NCI-H1092 treated with DMSO at 0.1 percent for 48 hours (cell line): ENCODE data around the gene SLFN5.
"Not testable (repeated sequence)": the region's sequence is repeated elsewhere in the genome, so short reads cannot be mapped to it uniquely, and the experiment has no call there.

Experiments
- DNase-seq: peaks from one replicate; lab custom pipeline; 2025; lab: John Stamatoyannopoulos, UW

SLFN5 gene

DNA sequence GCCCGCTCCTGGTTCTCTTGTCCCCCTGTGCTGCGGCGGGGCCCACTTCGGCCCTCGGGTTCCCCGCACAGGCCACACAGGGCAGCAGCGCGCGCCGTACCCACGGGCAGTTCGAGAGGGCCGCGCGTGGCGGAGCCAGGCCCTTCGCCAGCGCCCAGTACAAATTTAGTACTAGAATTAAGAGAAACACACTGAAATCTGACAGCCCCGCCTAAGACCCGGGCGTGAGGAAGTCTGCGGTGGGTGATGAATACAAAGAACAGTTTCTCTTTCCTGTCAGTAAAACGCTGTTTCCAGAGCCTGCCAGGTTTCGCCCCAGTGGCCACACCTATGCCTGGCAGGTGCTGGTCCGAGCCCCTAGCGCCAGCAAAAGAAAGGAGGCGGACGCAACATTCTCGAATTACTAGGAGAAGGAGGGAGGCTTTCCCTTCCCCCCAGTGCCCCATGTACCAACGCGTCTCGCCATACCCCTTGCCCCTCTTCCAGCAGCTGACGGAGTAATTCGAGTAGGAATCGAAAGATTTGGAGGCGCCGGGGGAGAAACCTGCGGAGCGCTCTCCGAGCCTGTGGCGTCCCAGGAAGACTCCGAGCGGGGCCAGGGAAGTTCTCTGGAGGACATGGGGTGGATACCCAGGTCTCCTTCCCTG, 591 bp upstream of the SLFN5 start:
- DNase-seq = peak; percentile 52

DNA sequence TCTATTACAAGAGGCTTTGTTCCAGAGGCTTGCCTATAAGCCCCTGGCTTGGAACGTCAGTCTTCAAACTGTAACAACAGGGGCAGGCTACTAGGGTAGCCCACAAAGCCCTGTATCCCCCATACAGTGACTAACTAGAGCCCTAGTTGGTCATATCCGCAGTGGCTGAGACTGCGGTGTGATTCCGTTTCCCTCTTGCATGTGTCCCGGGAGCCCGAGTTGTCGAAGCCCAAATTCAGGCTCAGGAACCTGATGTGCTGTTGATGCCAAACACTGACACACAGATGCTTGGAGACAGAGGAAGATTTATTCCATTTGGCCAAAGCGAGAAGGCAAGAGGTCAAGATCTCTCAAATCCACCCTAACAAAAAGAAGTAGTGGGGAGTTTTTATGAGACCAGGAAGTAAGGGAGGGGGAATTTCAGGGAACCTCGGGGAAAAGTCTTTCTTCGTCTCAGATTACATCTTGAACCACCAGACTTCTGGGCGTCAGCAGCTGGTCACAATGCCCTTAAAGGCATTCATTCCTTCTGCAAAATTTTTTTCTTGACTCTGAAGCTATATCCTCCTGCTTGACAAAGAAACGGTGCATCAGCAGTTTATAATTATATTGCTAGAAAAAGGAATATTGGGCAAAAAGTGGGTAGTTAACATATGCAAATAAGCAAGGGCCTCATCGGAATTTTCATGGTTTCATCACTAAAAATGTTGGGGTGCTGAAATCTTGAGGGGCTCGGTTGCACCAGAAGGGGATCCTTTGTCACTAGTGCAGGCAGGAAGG, 879 bp downstream of the SLFN5 start:
- DNase-seq = no peak

DNA sequence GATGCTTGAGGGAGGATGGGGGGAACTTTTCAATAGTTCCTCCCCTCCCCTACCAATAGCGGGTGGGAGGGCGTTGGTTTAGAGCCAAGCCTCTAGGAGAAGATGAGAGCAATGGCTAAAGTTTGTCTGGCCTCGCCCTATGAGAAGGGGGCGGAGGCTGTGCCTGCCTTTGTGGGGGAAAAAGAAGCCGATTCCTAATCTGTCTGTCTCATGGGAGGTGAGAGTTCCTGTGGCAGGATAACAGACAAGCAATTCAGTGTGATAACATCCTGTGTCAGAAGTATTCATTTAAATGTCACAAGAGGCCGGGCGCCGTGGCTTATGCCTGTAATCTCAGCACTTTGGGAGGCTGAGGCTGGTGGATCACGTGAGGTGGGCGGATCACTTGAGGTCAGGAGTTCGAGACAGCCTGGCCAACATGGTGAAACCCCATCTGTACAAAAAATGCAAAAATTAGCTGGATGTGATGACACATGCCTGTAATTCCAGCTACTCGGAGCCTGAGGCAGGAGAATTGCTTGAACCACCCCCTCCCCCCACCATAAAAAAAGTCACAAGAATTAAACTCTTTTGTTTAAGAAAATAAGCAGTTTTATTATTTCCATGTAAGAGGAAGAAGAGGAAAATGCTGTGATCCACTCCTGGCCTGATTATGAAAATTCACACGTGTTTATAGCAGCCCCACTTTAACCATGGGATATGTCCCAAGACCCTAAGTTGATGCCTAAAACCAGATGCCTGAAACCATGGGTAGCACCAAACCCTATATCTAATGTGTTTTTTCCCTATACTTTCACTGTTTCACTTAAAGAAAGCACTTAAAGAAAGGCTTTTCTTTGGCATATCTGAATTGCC, 1.7 kb downstream of the SLFN5 start:
- no peak for DNase-seq

DNA sequence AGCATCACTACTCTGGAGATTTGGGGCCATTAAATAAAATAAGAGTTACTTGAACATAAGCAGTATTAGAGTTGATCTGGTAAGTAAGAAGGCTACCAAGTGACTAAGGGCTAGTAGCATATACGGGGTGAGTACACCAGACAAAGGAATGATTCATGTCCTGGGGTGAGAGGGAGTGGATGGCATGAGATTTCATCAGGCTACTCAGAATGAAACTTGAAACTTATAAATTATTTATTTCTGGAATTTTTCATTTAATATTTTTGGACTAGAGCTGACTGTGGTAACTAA, 2.3 kb downstream of the SLFN5 start:
- no peak for DNase-seq

DNA sequence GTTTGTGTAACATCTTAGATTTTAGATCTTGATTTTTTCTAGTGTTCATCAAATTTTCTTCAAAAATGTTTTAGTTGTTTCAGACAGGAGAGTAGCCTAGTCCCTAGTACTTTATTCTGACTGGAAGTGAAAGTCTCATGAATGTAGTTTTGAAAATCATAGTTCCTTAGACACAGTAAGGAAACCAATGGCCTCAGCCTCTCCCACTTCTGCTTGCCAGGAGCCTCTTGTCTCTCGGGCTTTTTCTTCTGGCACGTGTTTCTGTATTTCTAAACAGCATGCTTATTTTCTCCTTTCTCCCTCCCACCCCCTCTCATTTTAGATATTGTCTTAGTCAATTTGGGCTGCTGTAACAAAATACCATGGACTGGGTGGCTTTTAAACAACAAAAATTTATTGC, 9.8 kb downstream of the SLFN5 start:
- no peak for DNase-seq

DNA sequence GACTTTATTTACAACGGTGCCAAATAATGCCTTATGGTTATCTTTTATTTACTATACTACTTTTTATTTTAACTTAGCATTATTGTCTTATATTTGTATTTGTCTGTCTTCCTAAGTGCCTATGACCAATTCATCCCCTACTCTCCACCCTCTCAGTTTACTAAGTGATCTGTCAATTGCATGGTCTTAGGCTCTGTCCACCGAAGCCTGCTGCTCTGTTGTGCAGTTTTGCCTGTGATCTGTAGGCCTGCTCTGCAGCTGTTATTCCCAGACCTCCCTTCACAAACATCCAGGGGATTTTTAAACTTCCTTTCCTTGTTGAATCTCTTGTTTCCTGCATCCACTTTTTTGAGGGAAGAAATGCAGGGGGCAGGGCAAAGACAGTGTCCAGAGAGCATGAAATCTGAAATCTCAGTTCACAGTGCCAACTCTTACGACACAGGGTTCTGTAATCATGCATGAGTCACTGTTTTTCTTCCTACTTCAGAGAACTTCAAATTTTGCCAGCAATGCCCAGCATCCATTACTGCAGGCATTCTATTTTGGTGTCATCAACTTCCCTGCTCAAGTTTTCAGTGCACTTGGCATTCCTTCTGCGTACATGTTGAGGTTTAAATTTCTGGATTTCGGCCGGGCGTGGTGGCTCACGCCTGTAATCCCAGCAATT, 11.4 kb downstream of the SLFN5 start:
- DNase-seq = no peak

DNA sequence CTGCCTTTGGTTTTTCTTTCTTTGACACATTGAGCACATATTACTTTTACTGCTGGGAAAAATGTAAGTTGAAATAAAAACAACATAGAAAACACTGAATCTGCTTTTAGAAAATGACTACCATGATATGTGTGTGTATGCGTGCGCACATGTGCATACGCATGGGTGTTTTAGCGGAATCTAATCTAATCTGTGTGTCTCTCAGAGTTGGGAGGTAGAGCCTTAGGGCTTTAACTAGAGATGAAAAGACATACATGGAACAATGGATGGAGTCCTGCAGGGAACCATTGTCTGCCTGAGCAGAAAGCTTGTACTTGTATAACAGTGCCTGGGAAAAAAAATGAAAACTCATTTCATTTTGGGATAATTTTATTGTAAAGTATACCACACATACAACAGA, 12.4 kb downstream of the SLFN5 start:
- no peak for DNase-seq

DNA sequence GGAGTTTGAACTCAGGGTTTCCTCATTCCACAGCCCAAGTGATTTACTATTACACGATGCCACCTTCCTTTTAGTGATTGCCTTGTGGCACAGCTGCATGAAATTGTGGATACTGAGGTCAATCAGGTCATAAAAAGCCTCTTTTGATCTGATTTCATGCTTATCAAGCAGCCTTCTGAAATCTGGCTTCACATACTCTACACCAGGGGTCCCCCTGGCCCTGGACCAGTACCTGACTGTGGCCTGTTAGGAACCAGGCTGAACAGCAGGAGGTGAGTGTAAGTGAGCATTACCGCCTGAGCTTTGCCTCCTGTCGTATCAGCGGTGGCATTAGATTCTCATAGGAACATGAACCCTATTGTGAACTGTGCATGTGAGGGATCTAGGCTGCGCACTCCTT, 13.8 kb downstream of the SLFN5 start:
- DNase-seq = peak; percentile 20

DNA sequence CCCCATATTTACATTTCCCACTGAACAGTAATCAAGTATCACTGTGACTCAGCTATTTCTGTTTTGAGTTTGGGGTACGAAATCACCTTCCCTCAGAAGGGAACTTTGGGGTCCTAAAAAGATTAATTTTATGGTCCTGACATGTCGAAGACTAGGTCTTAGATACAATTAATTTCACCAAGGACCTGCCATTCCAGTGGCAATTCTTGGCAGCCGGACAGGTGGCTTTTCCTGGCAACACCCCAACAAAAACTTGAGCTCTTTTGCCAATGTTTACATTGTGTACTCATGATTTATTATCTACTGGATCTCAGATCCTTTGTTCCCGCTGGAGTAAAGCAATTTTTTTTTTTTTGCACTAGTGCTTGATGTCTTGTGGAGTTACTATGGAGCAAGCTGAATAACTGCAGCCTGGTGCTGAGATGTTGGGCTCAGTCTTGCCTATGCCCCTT, 14.4 kb downstream of the SLFN5 start:
- DNase-seq = peak; percentile 38

DNA sequence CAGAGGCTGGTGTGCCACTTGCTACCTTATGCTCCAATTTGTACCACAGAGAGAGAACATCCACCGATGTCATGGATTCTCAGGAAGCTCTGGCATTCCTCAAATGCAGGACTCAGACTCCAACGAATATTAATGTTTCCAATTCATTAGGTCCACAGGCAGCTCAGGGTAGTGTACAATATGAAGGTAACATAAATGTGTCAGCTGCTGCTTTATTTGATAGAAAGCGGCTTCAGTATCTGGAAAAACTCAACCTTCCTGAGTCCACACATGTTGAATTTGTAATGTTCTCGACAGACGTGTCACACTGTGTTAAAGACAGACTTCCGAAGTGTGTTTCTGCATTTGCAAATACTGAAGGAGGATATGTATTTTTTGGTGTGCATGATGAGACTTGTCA, 16.1 kb downstream of the SLFN5 start:
- no peak for DNase-seq

DNA sequence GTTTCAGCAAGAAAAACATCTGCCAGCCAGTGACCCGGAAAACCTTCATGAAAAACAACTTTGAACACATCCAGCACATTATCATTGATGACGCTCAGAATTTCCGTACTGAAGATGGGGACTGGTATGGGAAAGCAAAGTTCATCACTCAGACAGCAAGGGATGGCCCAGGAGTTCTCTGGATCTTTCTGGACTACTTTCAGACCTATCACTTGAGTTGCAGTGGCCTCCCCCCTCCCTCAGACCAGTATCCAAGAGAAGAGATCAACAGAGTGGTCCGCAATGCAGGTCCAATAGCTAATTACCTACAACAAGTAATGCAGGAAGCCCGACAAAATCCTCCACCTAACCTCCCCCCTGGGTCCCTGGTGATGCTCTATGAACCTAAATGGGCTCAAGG, 22.2 kb downstream of the SLFN5 start:
- DNase-seq = no peak

DNA sequence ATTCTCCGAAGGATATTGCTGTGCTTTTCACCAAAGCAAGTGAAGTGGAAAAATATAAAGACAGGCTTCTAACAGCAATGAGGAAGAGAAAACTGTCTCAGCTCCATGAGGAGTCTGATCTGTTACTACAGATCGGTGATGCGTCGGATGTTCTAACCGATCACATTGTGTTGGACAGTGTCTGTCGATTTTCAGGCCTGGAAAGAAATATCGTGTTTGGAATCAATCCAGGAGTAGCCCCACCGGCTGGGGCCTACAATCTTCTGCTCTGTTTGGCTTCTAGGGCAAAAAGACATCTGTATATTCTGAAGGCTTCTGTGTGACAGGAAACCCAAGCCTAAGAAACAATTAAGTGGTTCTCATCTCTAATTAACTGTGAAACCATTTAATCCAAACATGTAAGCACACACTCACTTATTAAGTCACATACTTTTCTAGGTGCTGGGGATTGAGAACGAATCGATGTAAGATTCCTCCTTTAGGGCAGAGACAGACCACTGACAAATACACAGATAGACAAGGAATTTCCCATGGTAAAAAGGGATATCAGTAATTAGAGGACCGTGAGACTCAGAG, 22.8 kb downstream of the SLFN5 start:
- no peak for DNase-seq

DNA sequence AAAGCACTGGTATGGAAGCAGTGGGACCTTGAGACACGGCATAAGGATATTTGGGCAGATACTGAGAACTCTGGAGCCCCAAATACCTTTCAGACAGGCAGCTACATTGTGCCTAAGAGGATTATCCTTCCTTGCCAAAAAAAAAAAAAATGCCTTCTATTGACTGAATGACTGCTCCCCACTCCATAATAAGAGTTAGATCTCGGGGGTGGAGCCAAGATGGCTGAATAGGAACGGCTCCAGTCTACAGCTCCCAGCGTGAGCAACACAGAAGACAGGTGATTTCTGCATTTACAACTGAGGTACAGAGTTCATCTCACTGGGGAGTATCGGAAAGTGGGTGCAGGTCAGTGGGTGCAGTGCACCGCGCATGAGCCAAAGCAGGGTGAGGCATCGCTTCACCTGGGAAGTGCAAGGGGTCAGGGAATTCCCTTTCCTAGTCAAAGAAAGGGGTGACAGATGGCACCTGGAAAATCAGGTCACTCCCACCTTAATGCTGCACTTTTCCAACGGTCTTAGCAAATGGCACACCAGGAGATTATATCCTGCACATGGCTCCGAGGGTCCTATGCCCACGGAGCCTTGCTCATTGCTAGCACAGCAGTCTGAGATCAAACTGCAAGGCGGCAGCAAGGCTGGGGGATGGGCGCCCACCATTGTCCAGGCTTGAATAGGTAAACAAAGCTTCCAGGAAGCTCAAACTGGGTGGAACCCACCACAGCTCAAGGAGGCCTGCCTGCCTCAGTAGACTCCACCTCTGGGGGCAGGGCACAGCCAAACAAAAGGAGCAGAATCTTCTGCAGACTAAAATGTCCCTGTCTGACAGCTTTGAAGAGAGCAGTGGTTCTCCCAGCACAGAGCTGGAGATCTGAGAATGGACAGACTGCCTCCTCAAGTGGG, 31.5 kb downstream of the SLFN5 start:
- not testable (repeated sequence) for DNase-seq

DNA sequence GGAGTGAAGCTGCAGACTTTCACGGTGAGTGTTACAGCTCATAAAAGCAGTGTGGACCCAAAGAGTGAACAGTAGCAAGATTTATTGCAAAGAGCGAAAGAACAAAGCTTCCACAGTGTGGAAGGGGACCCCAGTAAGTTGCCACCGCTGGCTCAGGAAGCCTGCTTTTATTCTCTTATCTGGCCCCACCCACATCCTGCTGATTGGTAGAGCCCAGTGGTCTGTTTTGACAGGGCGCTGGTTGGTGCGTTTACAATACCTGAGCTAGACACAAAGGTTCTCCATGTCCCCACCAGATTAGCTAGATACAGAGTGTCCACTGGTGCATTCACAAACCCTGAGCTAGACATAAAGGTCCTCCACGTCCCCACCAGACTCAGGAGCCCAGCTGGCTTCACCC, 35.6 kb downstream of the SLFN5 start:
- DNase-seq = not testable (repeated sequence)

DNA sequence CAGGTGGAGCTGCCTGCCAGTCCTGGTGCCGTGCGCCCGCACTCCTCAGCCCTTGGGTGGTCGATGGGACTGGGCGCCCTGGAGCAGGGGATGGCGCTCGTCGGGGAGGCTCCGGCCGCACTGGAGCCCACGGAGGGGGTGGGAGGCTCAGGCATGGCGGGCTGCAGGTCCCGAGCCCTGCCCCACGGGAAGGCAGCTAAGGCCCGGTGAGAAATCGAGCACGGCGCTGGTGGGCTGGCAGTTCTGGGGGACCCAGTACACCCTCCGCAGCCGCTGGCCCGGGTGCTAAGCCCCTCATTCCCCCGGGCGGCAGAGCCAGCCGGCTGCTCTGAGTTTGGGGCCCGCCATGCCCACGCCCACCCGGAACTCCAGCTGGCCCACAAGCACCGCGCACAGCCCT, 36.0 kb downstream of the SLFN5 start:
- DNase-seq = not testable (repeated sequence)

DNA sequence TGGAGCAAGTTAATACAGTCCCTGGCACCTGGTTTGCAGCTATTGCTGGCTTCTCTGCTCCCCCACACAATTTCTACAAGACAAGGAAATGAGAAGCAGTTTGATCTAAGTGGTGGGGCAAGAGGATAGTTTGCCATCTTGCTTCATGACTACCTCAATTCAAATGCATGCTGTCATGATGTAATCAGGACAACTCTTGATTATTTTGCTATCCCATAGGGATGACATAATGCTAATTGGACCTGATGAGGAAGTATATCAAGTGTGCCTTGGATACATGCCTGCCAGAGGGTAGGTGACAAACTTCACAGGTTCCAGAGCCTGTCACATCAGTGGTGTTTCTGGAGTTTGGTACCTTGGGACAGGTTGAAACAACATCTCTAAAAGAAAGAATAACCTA, 40.9 kb downstream of the SLFN5 start:
- DNase-seq = no peak

DNA sequence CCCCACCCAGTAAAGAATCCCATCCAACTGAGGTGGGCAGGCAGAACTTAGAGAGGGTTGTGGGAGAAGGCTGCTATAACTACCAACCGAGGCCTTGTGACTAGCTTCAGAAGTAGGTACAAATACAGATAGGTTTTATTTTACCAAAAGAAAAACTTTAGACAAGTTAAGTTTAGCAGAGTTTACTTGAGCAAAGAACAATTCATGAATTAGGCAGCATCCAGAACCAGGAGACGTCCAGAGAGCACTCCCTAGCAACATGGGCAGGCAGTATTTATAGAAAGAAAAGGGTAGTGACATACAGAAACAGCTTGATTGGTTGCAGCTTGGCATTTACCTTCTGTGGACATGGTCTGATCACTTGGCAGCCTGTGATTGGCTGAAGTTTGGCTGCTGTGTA, 42.1 kb downstream of the SLFN5 start:
- DNase-seq = no peak

DNA sequence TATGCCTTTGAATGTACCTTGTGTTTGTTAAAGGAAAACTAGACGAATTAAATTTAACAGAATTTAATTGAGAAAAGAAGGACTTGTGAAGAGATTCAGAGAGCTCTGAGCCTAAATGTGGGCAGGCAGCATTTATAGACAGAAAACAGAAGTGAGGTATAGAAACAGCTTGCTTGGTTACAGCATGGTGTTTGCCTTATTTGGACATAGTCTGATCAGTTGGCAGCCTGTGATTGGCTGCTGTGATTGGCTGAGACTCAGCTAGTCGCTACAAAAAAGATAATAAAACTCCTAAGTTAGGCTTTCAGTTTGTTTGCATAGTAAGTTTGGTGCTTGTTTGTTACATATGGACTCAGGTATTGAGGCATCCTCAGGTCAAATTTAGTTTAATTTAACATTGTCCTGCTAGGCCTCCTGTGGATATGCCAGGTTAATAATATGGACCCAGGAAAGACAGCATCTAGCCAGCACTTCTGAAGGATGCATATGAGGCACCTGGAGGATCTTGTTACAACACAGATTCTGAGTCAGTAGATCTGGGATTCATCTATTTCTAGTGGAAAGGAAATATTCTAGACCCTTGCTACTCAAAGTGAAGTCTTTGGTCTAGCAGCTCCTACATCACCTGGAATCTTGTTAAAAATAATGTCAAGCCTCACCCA, 43.4 kb downstream of the SLFN5 start:
- no peak for DNase-seq

DNA sequence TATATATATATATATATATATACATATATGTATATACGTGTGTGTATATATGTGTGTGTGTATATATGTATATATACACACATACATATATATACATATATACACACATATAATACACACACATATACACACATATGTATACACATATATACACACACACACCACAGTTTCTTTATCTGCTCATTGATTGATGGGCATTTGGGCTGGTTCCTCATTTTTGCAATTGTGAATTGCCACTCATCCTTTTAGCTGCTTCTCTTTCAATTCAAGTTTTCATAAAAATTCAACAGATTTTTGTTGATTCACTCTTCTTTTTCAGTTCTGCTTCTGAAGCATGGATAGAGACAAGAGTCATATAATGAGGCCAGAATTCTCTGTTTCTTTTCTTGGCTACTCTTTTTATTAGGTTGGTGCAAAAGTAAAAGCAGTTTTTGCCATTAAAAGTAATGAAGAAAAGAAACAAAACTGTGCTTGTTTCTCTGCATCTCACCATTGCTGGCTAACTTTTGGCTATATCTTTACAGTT, 44.5 kb downstream of the SLFN5 start:
- DNase-seq = no peak

DNA sequence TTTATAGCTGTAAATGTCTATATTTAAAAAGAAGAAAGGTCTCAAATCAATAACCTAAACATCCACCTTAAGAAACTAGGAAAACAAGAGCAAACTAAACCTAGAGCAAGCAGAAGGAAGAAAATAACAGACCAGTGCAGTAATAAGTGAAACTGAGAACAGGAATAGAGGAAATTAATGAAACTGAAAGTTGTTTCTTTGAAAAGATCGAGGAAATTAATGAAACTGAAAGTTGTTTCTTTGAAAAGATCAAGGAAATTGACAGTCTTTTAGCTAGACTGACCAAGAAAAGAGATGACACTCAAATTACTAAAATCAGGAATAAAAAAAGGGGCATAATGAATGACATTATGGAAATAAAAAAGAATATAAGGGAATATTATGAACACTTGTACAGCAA, 46.4 kb downstream of the SLFN5 start:
- no peak for DNase-seq
